PFSK-1 (cell line): ENCODE results near the gene SAP25.

ENCODE experiments used
- FOXP2 ChIP-seq: optimal IDR thresholded peaks from 2 replicates; pipeline ENCODE3; 2011; ENCODE audit warnings: borderline replicate concordance, control low read depth, inconsistent platforms; ENCODE audit not compliant: insufficient read depth; ENCODE audit errors: extremely low read length, extremely low read depth
- POLR2AphosphoS5 ChIP-seq: IDR thresholded peaks from 2 replicates; pipeline ENCODE4 v1.6.1; 2012; ENCODE audit warnings: low read depth, mild to moderate bottlenecking, control low read depth, low read length, moderate library complexity
- SIN3A ChIP-seq: IDR thresholded peaks from 2 replicates; pipeline ENCODE4 v1.6.1; 2012; ENCODE audit warnings: mild to moderate bottlenecking, low read length, moderate library complexity, borderline replicate concordance; ENCODE audit not compliant: insufficient read depth
- TAF1 ChIP-seq: IDR thresholded peaks from 2 replicates; pipeline ENCODE4 v1.6.1; 2012; ENCODE audit warnings: low read length, control low read depth, borderline replicate concordance; ENCODE audit not compliant: insufficient read depth
- TF ChIP-seq, protein P1 (sequence below), 2 experiments: IDR thresholded peaks; 2 replicates each; pipeline versions ENCODE4 v1.6.1 to v1.8.0; 2011 to 2012; ENCODE audit warnings: low read depth in 2 of 2, low read length in 2 of 2, control low read depth in 1 of 2, inconsistent platforms in 1 of 2, mild to moderate bottlenecking in 1 of 2, moderate library complexity in 1 of 2; ENCODE audit not compliant: insufficient read depth in 1 of 2

The SAP25 gene

DNA sequence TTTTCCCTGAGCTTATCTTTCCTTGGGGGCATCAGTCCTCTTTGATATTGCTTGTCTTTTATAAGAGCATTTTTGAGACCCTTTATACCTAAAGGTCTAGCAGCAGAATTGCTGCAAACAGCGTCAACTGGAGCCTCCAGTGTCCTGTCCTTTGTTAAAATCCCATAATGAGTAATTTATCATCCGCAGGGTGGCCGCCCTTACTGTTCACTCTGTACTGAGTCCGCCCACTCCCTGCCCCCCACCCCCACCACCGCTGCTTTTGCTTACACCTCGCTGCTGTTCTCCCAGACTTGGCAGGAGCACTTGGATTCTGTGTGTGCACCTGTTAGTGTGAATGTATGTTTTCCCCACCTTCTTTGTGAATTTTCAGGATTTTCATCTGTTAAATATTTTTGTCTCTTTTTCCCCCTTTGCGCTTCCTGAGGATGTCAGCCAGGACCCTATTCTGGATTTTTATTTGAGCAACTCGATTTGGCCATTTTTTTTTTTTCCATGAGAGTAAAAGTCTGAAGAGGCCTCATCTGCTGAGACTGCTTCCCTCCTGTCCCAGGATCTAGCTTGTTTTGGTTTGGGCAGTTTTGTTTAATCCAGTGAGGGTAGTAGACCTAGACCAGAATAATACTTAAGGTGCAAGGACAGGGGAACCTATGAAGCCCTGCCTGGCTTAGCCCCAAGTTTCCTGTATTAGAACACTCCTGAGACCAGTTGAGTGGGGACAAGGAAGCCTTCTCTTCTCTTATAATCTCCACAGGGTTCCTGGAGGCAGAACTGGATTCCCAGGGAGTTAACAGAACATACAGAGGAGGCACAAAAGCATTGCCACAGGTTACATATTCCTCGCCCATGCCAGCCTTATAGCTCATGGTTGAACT, 26.5 kb downstream of the SAP25 start:
- TF ChIP-seq POLR2AphosphoS5 (no peak), SIN3A (no peak), FOXP2 (no peak), TAF1 (no peak)
- TF ChIP-seq, protein P1, sequence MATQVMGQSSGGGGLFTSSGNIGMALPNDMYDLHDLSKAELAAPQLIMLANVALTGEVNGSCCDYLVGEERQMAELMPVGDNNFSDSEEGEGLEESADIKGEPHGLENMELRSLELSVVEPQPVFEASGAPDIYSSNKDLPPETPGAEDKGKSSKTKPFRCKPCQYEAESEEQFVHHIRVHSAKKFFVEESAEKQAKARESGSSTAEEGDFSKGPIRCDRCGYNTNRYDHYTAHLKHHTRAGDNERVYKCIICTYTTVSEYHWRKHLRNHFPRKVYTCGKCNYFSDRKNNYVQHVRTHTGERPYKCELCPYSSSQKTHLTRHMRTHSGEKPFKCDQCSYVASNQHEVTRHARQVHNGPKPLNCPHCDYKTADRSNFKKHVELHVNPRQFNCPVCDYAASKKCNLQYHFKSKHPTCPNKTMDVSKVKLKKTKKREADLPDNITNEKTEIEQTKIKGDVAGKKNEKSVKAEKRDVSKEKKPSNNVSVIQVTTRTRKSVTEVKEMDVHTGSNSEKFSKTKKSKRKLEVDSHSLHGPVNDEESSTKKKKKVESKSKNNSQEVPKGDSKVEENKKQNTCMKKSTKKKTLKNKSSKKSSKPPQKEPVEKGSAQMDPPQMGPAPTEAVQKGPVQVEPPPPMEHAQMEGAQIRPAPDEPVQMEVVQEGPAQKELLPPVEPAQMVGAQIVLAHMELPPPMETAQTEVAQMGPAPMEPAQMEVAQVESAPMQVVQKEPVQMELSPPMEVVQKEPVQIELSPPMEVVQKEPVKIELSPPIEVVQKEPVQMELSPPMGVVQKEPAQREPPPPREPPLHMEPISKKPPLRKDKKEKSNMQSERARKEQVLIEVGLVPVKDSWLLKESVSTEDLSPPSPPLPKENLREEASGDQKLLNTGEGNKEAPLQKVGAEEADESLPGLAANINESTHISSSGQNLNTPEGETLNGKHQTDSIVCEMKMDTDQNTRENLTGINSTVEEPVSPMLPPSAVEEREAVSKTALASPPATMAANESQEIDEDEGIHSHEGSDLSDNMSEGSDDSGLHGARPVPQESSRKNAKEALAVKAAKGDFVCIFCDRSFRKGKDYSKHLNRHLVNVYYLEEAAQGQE (IDR thresholded peaks at IDR 0.05; ENCODE audit: insufficient read depth in 1 of 2, low read depth in 2 of 2, low read length in 2 of 2) = no peak

DNA sequence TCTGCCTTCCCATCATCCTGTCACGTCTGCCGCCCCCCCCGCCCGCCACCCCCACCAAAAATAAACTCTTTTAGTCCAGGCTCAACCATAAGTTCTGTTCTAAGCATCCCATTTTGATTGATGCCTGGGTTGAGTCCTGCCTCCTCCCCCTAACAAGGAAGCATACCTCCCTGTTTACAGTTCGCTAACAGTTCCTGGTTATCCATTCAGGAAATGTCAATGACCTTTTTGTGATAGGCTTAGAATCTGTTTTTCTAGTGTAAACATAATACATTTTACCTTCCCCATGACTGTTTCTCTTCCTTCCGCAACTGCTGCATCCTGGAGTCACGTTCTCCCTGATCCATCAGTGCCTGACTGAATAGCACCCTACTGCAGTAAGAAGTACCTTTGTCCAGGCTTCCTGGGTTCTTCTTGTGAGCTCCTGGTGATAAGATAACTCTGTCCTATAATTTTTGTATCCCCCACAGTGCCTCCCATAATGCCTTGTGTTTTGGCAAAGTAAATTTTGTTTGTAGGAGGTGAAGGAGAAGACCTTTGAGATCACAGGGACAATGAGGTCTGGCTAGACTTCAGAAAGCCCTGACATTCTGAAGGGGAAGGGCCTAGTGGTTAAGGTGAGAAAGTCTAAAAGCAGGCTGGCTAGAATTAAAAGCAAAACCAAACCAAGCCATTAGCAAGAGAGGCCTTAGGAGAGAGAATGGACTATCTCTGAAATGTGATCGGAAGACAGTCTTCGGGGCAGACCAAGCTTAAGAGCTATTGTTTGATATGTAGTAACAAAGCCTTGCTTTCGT, 27.4 kb downstream of the SAP25 start:
- peak; percentile 38; the same call in 1 of the 2 replicates for TF ChIP-seq SIN3A
- peak; percentile 47 for TF ChIP-seq FOXP2
- TF ChIP-seq, protein P1 (IDR thresholded peaks at IDR 0.05; ENCODE audit: insufficient read depth in 1 of 2, low read depth in 2 of 2, low read length in 2 of 2) = no peak

DNA sequence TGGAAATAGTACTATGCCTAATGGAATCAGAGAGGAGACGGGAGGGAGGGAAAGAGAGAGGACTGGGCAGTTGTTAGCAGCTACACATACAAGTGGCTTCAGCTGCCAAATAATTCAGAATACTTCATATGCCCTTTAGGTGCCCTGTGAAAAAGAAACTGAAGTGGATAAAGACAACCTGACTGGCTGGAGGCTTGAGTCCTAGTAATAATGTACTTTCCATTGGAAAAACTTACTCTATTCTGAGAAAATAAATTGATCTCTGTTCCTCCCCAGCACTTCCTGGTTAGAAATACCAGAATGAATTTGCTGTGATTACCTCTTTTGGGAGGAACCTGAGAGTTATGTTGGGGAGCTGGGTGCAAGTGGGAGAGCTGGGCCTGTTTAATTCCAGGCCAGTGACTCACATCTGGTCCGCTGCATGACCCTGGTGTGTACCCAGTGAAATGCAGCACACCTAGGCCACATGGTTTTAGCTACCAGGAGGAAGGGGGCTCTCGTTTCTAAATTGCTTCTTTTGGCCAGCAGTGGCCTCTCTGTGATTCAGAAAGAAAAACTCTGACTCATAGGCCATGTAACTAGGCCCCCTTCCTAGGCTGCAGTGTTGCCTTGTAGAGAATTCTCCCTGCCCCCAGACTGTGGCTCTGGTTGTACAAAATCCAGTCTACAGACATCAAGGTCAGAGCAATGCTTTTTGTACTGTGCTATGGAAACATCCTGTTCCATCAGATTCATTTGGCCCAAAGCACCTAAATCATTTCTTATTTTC, 28.2 kb downstream of the SAP25 start:
- TF ChIP-seq, protein P1 (IDR thresholded peaks at IDR 0.05; ENCODE audit: insufficient read depth in 1 of 2, low read depth in 2 of 2, low read length in 2 of 2) = 0 out of 4 replicates have a peak, but pooled peaks of 1 of the 2 experiments have one; percentile 24
- TF ChIP-seq SIN3A (0 out of 2 replicates have a peak, but pooled peaks have one; percentile 34), POLR2AphosphoS5 (no peak)

DNA sequence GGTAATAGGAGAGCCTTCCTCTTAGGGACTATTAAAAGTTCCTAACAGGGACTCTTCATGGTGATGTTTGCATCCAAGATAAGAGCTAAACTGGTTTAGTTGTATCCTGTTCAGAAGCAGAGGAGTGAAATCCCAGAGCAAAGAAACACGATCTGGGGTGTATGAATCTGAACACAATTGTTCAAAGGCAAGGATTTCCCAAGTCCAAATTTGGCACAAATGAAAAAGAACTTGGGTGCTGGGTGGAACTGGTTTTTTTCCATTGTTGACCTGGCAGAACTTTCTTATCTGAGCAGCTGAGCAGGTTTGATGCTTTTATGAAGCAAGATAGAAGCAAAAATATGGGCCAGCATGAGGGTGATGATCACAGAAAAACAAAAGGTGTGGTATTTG, 28.7 kb downstream of the SAP25 start:
- TF ChIP-seq POLR2AphosphoS5 = no peak
- no peak for TF ChIP-seq TAF1
- no peak for TF ChIP-seq FOXP2
- TF ChIP-seq, protein P1 (IDR thresholded peaks at IDR 0.05; ENCODE audit: insufficient read depth in 1 of 2, low read depth in 2 of 2, low read length in 2 of 2) = no peak
- TF ChIP-seq SIN3A = no peak
